C4-2B (cell line): Measurements from ENCODE around the gene PMFBP1.

Experiments
- H3K27ac ChIP-seq: fragments of 450-650 bp; 2 replicates; pipeline ENCODE4 v1.5.1; 2017
- CTCF ChIP-seq: fragments of 450-650 bp; conservative IDR thresholded peaks from 2 replicates; pipeline ENCODE4 v1.5.1; 2017; ENCODE audit warnings: mild to moderate bottlenecking
- ZFX ChIP-seq: fragments of 450-650 bp; IDR thresholded peaks from 2 replicates; pipeline ENCODE4 v1.6.1; 2017

PMFBP1 gene

DNA sequence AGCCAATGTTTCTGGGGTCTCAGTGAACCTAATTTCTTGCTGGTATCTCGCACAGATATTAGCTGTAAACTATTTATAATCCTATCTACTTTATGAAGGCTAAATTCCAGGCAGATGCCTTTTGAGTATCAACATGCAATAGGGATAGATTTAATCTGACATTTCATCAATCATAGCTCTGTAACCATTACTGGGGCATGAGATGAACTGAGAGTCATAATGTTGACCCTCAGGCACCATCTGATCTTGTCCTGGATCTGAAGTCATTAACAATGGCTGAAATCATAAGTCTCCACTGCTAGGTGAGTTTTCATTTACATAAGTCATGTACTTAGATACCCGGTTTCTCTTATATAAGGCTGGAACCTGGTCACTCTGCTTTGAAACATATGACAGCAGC, 3.6 kb downstream of the PMFBP1 start:
- no peak overlapping the region for H3K27ac ChIP-seq
- TF ChIP-seq ZFX = no peak
- no peak for TF ChIP-seq CTCF

DNA sequence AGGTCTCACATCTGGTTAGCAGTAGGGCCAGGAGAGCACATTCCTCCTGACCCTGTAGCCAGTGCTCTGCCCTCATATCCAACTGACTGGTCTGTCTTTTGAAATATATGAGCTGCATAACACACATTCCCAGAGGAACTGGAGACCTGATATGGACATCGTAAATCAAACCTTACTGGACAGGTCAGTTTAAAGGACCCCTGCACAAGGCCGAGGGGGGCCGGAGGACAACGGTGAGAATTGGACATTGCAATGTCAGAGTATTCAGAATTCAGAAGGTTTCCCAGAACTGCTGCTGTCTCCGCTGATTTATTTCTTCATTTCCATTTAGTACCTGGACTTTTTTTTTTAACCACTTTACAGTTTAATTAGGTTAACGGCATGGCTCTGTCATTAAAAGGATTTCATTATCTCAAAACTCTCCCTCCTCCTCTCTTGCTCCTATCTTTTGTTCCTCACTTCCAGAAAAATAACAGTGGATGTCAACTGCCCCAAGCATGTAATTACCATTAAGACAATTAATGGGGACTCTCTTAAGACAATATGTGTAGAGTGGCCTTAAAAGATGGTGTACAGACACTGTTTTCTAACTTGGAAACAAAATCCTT, 4.9 kb downstream of the PMFBP1 start:
- no peak for TF ChIP-seq CTCF
- TF ChIP-seq ZFX = no peak
- H3K27ac ChIP-seq = no peak overlapping the region

- H3K27ac ChIP-seq = no peak overlapping the region
- TF ChIP-seq CTCF = no peak
- TF ChIP-seq ZFX = no peak
Observed at GRCh38 chr16:72166151-72166550, 5.8 kb downstream of the PMFBP1 start.

GRCh38 chr16:72164691-72165090, 7.3 kb downstream of the PMFBP1 start:
- TF ChIP-seq ZFX (no peak), CTCF (no peak)
- H3K27ac ChIP-seq = no peak overlapping the region

DNA sequence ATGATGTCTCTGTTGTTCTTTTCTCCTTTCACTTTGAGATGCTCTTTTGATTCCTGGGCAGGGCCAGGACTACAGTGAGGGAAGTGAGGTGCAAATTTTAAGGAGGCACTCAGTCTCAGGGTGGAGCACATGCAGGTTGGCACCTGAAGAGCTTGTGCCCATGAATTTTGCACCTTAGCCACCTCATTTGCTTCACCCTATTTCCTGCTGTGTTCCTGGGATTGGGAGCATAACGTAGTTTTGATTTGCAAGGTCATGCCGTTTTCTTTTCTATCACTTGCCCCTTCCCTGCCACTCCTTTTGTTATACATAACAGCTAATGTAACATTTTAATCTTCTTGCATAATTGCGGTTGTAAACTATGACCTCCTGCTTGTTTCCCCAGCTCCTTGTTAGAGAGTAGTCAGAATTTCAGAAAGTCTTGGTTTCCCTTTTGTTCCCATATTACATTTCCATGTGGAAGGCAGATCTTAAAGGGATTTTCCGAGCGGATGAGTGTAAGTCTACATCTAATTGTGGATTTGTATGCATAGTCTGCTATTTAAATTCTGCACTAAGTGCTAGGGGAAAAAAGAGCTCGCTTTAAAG, 9.8 kb downstream of the PMFBP1 start:
- TF ChIP-seq ZFX (no peak), CTCF (no peak)

DNA sequence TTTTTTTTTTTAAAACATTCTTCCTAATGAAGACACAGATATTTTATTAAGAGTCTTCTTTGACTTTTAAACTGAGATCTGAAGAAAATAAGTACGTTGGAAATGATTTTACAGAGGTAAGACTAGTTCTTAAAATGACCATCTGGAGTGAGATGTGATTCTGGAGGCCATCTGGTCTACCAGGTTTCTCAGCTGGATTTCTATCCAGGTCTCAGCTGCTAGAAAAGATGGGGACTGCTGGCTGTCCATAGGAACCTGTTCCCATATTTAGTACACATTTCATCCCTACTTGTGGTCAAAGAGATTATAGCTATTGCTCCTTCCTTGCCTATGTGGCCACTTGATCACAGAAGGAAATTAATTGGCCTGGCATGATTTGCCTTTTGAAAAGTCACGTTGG, 12.2 kb downstream of the PMFBP1 start:
- no peak for TF ChIP-seq CTCF
- no peak for TF ChIP-seq ZFX
- H3K27ac ChIP-seq = no peak overlapping the region

More for the DNA sequence above, 9.8 kb downstream of the PMFBP1 start:
- no peak overlapping the region for H3K27ac ChIP-seq

DNA sequence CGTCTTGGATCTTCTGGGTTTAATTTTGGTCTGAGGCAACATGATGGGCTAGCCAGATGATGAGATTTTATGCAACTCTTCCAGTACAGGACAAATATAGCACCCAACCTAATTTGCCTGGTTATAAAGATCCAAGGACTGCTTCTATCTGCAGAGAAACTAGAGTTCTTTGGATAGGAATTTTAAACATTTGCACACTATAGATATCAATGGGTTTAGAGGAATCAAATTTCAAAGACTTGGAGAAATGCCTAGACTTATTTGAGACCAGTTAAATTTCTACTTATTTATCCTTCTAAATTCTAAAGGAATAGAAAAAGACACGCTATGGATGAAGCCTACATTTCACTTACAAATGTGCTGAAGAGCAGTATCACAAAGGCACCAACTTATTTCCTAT, 12.6 kb downstream of the PMFBP1 start:
- H3K27ac ChIP-seq = no peak overlapping the region
- no peak for TF ChIP-seq CTCF
- TF ChIP-seq ZFX = no peak
